Islet precursor cell (in vitro differentiated cells): ENCODE data around the gene RGS3.

Experiments
- DNase-seq: peaks from one replicate; pipeline ENCODE4 v3.0.0-alpha.2; 2018

Gene RGS3

DNA sequence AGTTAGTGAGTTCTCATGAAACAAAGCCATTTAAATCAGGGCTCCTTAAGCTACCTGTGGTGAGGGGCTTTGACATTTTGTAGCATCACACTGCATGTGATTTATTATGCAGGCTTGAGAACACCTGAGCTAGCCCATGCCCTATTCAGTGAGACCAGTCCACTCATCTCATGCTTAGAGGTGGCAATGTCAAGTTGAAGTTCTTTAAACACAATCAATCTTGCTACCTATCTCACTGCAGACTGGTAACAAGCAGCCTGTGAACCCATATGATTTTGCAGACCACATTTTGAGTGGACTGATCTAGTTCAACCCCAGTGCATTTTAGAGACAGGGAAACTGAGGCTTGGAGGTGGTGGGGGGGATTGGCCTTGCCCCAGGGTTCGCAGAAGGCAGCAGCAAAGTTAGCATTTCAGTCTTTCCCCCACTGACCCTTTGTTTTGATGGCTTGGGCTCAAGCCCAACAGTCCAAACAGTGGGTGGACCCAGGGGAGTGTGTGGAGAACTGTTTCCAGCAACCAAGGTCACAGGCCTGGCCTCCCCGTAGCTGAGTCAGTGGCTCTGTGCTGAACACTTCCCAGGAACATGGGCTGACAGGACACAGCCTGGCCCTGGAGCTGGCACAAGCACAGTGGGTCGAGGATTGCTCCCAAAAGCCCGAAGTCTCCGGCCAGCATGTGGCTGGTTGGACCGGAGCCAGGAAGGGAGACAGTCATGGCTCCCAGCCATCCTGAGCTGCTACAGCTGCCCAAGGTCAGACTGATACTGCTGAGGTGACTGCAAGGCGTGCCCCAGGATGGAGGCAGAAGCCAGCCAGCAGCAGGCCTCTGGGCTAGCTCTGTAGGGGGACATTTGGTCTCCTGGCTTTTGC is 95.3 kb downstream of the RGS3 start:
- peak; percentile 47 for DNase-seq

- DNase-seq, result peak; percentile 41
Observed at GRCh38 chr9:113559834-113560800, 96.6 kb downstream of the RGS3 start.

GRCh38 chr9:113562653-113563381 is 99.3 kb downstream of the RGS3 start:
- DNase-seq, result peak; percentile 36

DNA sequence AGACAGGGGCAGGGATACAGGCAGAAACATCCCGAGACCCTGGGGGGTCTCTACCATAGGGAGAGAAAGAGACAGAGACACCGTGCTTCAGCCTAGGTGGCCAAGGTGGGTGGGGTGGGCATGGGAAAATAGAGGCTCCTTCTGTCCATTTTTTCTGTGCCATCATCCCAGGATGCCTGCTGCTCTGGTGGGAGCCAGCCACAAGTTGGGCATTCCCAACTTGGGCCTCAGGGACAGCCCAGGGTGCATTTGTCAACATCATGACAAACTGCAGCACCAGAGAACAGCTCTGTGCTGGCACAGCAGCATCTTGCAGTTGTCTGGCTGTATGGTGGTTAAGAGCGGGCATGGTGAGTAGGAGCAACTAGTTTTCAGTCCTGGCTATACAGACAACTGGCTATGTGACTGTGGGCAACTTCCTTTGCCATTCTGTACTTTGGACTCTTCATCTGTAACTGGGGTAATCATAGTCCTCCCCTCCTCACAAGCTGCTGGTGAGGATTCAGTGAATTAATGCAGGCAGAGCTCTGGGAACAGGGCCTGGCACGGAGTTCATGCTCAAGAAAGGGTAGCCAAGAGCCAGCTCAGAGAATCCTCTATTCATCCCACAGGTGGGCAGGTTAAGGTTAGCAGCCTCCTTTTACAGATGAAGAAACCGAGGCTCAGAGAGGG is 100.4 kb downstream of the RGS3 start:
- peak; percentile 37 for DNase-seq

DNA sequence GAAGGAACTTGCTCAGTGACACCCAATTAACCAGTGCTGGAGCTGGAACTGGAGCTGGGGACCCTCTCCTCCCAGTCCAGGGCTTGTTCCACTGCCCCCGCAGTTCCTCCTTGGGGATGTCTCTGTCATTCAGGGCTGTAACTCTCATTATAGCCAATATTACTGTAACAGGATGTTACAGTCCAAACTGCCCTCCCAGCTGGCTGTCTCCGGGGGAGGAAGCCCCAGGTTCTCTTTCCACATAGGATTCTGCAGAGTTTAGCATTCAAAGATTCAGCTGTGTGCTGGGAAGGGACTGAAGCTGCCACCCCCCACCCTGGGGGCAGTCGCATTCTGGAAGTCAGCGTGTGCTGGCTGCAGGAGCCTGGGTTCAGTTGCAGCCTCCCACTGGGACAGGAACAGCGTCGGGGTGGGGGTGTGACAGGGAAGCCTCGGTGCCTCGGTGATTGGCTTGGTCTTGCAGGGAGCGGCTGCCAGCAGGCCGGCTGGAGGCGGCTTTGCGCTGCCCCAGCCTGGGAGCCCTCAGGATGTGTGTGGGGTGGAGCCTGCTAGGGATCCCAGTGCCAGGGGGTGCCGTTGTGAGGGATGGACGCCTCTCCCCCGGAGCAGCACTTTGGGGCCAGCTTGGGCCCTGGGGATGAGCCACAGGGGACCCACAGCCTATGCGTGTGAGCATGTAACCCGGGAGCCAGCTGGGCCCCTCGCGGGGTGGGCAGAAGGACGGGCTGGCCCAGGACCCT is 101.1 kb downstream of the RGS3 start:
- DNase-seq, result peak; percentile 84

DNA sequence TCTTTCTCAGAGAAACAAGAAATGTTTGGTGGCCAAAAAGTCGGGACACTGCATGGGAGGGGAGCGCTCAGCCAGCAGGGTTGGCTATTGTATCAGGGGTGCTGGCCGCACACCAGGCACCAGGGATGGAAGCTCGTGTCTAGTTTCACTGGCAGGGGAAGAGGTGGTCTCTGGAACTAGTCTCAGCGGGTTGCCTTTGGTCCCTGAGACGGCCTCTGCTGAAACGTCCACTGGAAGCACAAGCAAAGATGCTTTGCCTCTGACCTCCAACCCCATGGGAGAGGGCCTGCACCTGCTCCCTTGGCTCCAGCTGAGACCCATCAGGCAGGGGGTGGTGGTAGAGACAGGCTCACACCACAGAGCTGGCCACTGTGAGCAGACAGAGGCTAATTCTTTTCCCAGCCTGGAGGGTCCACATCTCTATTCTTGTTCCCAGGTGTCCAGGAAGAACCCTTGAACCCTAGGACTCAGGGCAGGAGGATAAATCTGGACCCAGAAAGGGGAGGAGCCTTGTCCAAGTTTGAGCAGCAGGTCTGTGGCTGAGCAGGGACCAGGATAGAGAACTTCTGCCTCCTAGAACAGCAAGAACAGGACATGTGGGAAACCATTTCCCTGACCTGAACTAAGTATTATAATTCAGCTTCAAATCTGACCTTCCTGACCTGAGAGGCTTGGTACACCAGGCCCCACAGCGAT is 102.6 kb downstream of the RGS3 start:
- DNase-seq, result peak; percentile 54

- DNase-seq, result no peak
Observed at GRCh38 chr9:113566712-113567071, 103.2 kb downstream of the RGS3 start.

GRCh38 chr9:113567361-113568080 is 104.0 kb downstream of the RGS3 start:
- peak; percentile 43 for DNase-seq

GRCh38 chr9:113568081-113568435 is 104.5 kb downstream of the RGS3 start:
- peak; percentile 39 for DNase-seq

- DNase-seq, result peak; percentile 51
Observed at GRCh38 chr9:113568571-113569321, 105.2 kb downstream of the RGS3 start.

- peak; percentile 28 for DNase-seq
Observed at GRCh38 chr9:113569472-113570060, 106.0 kb downstream of the RGS3 start.

GRCh38 chr9:113570106-113570505 is 106.6 kb downstream of the RGS3 start:
- peak; percentile 35 for DNase-seq

DNA sequence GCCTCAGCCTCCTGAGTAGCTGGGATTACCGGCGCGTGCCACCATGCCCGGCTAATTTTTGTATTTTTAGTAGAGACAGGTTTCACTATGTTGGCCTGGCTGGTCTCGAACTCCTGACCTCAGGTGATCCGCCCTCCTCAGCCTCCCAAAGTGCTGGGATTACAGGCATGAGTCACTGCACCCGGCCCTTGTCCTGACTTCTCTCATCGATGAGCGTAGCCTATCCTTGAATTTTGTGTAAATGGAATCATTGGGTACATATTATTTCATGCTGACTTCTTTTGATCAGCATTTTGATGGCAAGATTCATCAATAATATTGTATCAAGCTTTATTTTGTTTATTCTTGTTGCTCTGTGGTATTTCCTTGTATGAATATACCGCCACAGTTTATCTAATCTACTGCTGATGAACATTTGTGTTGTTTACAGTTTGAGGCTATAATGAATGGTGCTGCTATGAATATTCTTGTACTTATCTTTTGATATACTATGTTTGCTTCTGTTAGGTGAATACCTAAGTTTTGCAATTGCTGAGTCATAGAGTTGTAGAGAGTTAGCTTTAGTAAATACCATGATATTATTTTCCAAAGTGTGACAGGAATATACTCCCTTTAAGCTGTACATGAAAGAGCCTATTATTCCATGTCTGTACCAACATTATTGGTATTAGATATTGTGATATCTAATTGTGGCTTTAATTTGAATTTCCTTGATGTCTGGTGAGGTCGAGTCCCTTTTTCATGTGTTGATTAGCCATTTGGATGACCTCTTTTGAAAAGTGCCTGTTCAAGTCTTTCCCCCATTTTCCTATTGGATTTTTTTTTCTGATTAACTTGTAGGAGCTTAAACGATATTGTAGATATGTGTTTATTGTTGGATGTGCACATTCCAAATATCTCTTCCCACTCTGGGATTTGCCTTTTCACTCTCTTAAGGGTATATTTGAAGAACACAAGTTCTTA is 107.5 kb downstream of the RGS3 start:
- DNase-seq, result peak; percentile 3

GRCh38 chr9:113572076-113572861 is 108.7 kb downstream of the RGS3 start:
- peak; percentile 55 for DNase-seq

DNA sequence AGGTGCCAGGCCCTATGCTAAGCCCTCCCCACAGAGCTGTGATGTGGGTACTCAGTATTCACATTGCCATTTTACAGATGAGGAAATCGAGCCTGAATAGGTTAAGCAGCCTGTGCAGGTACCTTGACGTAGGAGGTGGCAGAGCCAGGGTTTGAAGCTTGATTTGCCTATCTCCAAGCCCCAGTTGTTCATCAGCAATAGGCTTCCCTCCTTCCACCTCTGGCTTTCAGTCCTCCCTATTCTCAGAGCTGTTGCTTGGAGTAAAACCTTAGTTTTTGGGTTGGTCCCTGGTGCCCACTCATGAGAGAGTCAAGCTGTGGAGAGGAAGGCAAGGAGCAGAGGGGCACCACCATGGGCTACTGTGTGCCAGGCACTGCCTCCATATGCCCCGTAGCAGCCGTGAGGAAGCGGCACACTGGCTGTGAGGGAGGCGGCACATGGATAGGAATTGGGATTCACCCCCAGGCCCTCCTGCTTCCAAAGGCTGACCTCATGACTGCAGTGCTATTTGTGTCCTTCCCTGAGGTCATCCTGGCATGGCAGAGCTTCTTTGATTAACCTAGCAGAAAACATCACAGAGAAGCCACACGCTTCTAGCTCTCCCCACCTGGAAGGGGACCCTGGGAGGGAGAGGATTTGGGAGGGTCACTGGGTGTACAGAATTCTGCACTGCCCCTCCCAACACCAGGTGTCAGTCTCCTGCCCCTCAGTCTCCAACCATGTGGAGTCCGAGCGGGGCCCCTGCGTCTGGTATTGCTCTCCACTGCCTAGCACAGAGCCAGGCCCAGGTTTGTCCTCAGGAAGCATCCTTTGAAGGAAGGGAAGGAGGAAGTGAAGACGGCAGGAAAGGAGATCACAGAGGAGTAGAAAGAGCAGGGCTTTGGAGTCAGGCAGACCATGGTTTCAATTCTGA is 109.8 kb downstream of the RGS3 start:
- DNase-seq, result peak; percentile 64

DNA sequence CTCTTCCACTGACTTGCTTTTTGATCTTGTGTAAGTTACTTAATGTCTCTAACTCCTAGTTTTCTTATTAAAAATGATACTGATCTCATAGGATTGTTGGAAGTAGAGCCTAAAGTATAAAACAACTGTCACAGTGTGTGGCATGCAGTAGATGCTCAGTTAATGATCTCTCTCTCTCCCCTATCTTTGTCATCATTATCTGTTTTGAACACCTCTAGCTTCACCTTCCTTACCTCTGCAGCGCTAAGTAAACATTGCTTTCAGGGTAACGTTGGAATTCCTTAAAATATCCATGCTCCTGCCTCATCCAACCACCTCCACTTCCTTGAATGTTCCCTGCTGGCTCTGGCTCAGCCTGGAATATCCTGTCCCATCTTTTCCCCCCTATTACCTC is 110.4 kb downstream of the RGS3 start:
- DNase-seq, result peak; percentile 1
